GM19452 (cell line): ENCODE results near the gene WRAP73.
"Not testable (repeated sequence)": the region's sequence is repeated elsewhere in the genome, so short reads cannot be mapped to it uniquely, and the experiment has no call there.

Experiments
- ATAC-seq: cut with Tn5 transposase; IDR thresholded peaks from one replicate; pipeline ENCODE4 v1.9.1; 2021; ENCODE audit not compliant: unreplicated experiment

WRAP73 gene

DNA sequence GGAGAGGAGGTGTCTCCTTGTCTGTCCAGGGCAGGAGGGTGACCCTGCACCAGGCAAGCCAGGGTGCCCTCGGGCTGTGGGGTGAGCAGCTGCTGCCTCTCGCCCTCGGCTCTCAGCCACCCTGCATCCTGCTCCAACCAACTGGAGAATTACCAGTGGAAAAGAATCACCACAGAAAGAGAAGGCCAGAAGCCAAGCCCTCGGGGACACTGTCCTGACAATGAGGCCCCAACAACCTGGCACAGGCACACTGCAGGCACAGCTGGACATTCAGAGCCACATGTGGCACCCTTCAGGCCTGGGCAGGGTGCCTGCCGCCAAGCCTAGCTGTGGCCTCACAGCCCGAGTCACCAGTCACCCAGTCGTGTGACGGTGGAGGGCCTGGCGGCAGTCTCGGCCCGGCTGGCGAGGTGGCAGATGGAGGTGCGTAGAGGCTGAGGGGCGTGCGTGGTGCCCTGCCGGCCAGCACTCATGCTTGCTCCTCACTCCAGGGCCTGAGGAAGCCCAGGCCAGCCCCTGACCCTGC, 50.6 kb downstream of the WRAP73 start:
- no peak for ATAC-seq

- ATAC-seq = no peak
Measured at GRCh38 chr1:3598522-3599285, 51.2 kb downstream of the WRAP73 start.

- no peak for ATAC-seq
Measured at GRCh38 chr1:3598051-3598491, 51.8 kb downstream of the WRAP73 start.

GRCh38 chr1:3597599-3597964, 52.3 kb downstream of the WRAP73 start:
- no peak for ATAC-seq

GRCh38 chr1:3596663-3597598, 53.0 kb downstream of the WRAP73 start:
- ATAC-seq = no peak

- ATAC-seq = no peak
Measured at GRCh38 chr1:3595949-3596348, 54.0 kb downstream of the WRAP73 start.

DNA sequence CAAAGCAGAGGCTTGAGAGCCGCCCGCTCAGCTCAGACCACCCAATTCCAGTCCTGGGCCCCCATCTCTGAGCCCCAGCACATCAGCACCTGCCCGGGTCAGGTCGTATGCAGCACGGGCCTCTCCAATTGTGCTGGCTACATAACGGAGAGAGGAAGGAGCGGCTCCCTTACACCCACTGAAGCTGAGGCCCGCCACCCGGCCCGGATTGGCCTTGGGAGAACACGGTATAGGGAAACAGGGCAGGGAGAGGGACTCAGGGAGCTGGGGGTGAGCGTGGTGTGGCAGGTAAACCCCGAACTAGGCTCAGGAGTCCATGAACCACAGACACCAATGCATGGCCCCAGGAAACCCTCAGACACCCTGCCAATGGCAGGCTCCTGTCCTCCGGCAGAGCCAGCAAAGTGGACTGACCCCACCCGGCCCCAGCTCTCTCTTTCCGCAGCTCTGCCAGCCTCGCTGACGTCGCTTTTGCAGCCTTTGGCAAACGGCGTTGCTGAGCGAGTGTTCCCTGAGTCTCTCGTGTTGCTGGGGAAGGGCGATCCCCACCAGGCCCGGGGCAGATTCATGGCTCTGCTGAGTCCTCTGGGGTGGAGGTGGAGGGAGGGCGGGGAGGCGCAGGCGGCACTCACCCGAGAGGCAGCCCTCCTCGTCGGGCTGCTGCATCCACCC, 55.1 kb downstream of the WRAP73 start:
- no peak for ATAC-seq

DNA sequence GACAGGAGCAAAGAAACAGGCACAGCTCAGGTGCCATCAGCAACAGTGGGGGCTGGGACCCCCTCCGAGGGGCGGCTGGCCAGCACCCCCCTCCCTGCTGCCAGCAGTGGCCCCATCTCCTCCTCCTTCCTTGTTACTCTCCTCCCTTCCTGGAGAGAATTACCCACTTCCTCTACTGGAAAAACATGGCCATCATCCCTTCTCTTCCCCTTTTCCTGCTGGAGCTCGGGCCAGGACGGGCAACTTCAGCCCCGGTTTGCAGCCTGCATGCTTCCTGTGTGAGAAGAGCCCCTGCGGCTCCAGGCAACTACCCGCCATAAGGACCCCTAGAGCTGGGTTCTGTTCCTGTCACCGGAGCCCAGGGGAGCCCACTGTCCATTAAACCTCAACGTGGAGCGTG, 56.2 kb downstream of the WRAP73 start:
- ATAC-seq = no peak

DNA sequence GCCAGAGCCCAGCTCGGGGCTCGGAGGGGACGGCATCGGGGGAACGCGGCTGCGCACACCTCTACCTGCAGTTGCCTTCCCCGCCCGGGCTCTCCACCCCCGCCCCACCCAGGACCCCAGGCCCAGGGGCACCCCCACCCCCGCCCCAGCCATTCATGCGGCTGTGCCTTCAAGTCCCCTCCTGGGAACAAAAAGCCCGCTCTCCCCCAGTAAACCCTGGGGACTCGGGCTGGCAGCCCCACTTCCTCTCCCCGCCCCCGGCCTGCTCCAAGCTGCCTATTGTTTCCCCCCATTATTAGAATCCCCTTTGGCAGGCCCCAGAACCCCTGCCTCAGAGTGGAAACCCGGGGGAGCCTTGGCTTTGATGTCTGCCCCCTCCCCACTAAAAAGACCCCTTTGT, 56.6 kb downstream of the WRAP73 start:
- ATAC-seq = no peak

GRCh38 chr1:3590951-3591865, 58.7 kb downstream of the WRAP73 start:
- no peak for ATAC-seq

DNA sequence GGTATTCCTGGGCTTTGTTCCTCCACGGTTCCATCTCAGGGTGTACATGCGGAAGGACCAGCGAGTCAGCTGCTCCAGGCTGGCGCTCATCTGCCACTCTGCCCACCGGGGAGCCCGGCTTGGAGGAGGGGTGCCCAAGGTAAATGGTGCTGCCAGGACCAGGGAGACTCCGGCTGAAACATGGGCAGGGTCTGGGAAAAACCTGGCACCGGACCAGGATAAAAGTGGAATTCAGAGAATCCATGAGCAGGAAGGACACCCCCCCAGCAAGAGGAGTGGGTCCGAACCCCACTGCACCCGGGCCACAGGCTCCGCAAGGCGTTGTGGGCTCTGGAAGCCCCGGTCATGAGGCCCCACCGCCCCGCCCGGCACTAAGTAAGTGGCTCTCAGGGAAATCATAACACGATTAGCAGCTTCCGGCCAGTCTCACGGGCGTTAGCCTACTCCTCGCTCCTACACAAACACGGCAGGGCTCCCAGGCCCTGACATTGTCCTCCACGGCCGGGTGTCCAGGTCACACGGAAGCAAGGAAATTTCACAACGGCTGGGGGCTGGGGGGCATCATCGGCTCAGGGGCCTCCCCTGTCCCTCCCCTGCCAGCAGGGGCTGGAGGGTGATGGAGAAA, 59.7 kb downstream of the WRAP73 start:
- ATAC-seq = no peak

GRCh38 chr1:3588395-3588794, 61.5 kb downstream of the WRAP73 start:
- no peak for ATAC-seq

DNA sequence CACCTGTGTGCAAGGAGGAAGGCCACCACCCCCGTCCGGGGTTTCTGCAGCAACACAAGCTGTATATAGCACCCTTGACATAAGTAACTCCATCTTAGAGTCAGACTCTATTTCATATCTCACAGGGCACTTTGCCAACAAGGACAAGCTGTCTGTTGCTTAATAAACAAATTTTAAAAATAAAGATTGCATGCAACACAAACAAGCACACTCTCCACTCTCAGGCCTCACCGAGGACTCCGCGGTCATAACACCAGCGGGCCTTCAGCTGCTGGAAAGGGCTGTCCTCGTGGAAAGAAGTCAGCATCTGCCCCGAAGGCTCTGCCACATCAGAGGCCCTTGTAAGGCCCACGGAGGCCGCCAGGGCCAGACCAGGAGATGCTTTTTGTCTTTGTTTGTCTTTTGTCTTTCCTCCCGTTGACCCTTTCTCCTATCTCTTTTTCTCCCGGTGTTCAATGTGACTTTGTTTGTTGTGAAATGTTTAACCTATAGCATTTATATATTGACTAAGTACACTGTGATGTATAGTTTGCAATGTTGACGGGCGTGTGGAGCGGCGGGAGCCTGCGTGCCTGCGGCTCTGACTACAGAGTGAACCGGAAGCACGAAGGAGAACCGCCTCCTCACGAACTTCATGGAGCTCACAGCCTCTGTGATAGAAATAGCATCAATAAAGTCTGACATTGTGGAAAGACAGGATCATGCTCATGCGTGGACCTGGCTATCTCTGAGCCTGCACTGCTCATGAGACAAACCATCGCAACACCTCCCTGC, 62.7 kb downstream of the WRAP73 start:
- ATAC-seq = no peak

DNA sequence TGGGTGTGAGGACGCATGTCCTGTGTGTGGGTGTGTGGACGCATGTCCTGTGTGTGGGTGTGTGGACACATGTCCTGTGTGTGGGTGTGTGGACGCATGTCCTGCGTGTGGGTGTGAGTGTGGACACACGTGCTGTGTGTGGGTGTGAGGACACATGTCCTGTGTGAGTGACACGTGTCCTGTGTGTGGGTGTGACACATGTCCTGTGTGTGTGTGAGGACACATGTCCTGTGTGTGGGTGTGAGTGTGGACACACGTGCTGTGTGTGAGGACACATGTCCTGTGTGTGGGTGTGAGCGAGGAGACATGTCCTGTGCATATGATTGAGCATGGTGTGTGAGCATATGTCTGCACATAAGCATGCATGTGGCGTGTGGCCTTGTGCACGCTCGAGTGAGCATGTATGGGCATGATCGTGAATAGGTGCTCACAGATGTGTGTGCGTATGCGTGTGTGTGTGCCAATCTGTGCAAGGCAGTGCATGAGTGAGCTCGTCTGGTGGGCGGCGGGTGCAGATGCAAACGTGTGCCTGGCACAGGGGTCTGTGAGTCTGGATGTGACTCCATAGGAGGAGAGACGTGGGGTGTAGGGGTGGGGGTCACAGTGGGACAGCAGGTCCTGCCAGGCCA, 63.8 kb downstream of the WRAP73 start:
- ATAC-seq = no peak

DNA sequence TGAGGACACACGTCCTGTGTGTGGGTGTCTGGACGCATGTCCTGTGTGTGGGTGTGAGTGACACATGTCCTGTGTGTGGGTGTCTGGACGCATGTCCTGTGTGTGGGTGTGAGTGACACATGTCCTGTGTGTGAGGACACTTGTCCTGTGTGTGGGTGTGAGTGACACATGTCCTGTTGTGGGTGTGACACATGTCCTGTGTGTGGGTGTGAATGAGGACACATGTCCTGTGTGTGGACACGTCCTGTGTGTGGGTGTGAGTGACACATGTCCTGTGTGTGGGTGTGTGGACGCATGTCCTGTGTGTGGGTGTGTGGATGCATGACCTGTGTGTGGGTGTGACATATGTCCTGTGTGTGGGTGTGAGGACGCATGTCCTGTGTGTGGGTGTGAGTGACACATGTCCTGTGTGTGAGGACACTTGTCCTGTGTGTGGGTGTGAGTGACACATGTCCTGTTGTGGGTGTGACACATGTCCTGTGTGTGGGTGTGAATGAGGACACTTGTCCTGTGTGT, 64.5 kb downstream of the WRAP73 start:
- not testable (repeated sequence) for ATAC-seq

DNA sequence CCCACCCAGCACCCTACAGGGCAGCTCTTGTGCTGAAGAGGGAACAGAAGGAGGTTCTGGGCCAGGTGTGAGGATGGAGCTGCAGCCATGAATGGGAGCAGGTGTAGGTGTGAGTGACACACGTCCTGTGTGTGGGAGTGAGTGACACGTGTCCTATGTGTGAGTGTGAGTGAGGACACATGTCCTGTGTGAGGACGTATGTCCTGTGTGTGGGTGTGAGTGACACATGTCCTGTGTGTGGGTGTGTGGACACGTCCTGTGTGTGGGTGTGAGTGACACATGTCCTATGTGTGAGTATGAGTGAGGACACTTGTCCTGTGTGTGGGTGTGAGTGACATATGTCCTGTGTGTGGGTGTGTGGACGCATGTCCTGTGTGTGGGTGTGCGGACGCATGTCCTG, 65.0 kb downstream of the WRAP73 start:
- ATAC-seq = no peak

DNA sequence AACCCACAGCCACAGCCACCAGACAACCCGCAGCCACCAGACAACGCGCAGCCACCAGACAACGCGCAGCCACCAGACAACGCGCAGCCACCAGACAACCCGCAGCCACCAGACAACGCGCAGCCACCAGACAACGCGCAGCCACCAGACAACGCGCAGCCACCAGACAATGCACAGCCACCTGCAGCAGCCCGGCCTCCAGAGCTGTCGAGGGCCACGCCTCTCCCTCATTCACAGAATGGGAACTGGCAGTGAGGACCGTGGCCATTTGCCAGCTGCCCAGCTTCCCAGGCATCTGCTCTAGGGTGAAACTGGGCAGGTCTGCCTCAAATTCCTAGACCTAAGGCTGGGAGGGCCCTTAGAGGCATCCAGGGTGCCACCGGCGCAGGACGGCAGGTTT, 66.2 kb downstream of the WRAP73 start:
- ATAC-seq = not testable (repeated sequence)

- ATAC-seq = no peak
Measured at GRCh38 chr1:3581296-3582036, 68.4 kb downstream of the WRAP73 start.
